Inferior parietal cortex (tissue), 1 donor: ENCODE results near the gene SERPIND1.
"Not testable (repeated sequence)": the region's sequence is repeated elsewhere in the genome, so short reads cannot be mapped to it uniquely, and the experiment has no call there.

Experiments used
- DNase-seq: peaks from one replicate; pipeline ENCODE4 v3.0.0-alpha.2; 2016; ENCODE audit errors: extremely low spot score

The SERPIND1 gene

DNA sequence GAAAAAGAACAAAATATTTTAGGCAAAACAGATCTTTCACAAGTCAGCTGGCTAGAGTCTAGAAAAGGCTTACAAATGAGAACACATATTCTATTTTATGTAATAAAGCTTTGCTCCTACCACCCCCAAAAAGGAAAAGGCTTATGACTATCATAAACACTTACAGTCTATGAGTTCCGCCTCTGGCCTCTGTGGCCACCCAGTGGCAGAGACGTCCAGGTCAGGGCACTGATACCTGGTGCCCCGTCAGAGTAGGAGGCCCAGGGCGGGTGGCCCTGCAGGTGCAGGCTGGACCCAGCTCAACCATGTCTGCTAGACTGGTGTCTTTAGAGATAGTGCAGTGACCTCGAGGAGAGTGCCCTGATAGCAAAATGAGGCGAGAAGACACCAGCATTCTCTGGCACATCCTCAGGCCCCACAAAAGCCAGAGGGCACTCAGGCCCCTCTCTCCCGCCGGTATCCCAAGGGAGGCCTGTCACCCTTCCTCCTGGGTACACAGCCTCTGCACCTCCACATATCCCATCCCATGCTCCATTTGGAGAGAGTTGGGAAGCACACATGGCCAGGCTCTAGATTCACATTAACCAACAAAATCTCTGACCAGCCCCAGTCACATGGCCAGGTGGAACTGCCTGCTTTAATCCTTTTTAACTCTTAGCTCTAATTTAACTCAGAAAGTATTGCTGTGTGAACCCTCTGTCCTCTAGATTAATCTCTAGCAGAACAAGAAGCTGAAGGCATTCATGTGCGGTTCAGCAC is 27.3 kb upstream of the SERPIND1 start:
- DNase-seq = no peak

GRCh38 chr22:20747223-20747622 is 26.7 kb upstream of the SERPIND1 start:
- DNase-seq = no peak

DNA sequence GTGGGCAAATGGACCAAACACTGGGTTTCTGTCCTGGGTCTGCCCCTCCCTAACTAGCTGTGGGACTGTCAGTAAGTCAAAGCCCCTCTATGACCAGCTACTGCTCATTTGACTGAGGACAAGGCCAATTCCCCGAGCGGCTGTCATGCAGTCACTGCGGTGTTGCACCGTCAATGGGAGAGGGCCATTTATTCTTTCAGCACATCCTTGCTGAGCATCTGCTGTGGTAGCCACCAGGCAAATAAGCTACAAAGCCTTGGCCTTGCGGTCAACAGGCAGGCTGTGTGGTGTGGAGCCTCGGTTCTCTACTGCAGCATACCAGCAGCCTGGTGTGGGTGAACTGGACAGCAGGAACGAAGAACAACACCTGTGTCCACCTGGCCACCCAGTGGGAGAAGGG is 25.8 kb upstream of the SERPIND1 start:
- no peak for DNase-seq

DNA sequence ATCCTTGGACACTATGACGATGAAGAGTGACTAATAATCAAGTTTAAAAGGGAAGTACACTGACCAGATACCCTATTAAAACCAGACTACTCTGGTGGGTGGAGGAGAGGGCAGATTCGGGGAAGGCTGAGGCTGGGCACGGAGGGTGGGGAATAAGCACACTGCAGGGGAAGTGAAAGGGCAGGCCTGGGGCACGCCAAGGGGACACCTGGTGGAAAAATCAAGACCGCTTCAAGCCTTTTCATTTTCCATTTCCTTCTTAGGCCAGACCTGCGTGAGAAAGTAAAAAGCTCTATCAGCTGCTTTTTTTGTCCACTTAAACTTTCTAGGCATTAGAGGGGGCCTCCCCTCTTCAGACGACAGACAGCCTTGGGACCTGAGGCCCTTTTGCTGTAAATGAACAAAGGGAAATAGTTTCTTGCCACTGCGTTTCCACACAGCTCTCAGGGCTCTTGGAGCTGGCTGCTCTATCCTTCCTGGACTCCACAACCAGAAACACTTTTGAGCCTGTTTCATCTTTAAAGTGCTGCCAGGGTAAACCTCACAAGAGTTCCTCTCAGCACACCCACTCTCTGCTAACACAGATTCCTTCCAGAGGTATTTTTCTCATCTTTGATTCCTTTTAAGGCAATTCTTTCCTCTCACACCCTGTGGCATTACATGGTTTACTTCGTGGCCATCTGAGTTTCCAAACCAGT is 25.0 kb upstream of the SERPIND1 start:
- peak; percentile 64 for DNase-seq

- no peak for DNase-seq
Observed at GRCh38 chr22:20749453-20749852, 24.5 kb upstream of the SERPIND1 start.

GRCh38 chr22:20750461-20751184 is 23.3 kb upstream of the SERPIND1 start:
- peak; percentile 72 for DNase-seq

DNA sequence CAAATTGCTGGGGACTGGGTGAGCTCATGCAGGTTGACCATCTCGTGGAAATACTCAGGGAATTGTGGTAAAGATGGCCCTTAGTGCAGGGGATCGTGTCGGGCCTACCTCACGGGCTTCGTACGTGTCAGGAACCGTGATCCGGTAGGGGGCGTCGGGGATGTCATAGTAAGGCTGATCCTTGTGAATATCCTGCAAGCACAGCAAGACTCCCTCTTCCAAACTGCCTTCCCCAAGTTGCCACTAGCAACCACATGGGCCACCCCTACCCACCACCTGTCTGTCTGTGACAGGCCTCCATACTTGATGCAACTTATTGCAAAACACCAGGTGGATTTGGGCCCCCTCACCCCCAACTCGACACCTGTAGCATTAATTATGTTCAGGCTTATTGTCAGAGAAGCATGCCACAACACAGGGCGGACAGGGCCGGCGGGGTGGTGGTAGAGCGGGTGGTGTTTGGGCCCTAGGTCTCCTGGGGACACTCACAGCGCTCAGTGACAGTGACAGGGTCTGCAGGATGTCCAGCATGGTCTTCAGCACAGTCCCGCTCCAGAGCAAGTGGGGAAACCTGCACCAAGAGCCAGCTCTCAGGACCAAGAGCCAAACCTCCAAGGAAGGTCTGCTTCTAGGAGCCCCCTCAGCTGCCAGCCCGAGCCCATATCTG is 22.6 kb upstream of the SERPIND1 start:
- no peak for DNase-seq

DNA sequence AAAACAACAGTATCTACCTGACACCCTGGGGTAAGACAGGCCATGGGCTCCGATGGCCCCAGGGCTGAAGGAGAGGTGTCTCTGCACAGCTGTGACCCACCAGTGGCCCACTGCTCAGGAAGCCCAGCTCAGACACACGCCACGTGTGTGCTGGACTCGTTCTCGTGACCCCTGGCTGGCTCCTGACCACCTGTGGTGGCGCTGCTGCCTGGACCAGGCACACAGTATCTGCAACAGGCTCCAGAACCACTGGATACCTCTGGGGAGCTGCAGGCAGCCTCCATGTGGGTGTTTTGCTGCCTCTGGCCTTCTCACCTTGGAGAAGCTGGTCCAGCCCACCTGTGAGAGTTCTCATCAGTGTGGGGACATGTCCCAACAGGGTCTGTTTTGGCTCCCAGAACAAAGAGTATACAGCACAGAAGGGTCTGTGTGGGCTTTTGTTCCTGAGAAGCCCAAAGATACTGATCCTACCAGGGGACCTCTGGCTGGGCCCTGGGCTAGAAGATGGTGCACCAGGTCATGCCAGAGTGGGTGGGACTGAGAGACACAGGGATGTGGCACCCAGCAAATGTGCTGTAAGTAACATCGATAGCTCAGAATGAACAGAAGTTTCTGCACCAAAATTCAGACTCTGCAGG is 21.7 kb upstream of the SERPIND1 start:
- DNase-seq = no peak

GRCh38 chr22:20752873-20753272 is 21.0 kb upstream of the SERPIND1 start:
- DNase-seq = no peak

DNA sequence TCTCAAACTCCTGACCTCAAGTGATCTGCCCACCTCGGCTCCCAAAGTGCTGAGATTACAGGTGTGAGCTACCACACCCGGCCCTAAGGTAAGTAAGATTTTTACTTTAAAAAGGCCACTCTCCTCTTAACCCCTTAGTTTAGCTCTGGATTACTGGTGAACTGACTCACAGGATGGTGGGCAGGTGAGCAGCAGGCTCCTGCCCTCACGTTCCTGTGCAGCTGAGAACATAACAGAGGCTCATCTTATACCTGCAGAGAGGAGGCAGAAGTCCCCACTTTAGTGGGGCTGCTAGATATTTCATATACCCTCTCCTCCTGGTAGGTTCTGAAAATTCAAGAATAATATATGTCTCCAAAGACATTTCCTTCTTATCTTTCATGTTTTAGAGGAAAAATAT is 17.1 kb upstream of the SERPIND1 start:
- DNase-seq = no peak

DNA sequence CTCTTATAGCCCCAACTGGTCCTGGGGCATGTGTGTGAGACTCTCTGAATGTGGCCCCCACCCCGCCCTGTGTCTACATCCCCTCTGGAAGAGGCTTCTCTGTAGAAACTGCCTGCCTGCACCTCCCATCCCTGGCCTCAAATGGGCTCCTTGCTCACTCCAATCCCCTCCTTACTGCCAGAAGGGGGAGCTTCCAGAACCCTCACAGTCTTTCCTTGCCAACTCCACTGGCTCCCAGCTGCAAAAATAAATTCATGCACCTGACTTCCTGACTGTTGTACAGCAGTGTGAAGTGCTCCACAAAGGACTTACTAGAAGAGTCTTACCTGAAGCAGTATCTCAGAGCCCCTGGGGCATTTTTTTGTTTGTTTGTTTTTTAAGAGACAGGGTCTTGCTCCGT is 15.2 kb upstream of the SERPIND1 start:
- DNase-seq = no peak

DNA sequence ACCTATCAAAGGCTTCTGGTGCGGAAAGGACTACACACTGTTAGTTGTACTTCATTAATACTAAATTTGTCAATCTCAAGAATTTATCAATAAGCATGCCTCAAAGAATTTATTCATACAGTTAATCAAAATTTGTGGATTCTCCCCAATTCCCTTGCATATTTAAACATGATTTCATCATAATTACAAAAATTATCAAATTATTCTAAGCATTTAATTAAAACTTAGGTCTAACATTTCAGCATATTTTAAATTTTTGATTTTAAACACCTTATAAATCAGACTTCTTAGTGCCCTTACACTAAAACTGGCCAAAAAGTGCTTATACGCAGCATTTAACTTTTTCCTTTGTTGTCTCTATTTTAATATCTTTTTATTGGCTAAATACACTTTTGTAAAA is 13.8 kb upstream of the SERPIND1 start:
- DNase-seq = no peak

DNA sequence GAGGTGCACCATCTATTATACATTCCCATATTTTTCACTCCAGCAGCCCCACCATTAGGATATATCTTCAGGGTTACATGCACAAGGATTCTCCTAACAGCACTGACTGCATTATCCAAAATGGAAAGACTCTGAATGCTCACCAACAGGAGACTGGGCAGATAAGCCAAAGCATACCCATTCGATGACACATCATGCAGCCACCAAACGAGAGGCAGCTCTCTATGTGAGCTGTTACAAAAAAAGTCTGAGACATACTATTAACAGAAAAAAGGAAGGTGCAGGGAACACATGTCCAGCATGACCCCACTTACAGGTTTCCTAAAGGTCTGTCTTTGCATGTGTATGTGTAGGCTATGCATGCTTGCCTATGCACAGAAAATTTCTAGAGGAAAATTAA is 12.4 kb upstream of the SERPIND1 start:
- no peak for DNase-seq

DNA sequence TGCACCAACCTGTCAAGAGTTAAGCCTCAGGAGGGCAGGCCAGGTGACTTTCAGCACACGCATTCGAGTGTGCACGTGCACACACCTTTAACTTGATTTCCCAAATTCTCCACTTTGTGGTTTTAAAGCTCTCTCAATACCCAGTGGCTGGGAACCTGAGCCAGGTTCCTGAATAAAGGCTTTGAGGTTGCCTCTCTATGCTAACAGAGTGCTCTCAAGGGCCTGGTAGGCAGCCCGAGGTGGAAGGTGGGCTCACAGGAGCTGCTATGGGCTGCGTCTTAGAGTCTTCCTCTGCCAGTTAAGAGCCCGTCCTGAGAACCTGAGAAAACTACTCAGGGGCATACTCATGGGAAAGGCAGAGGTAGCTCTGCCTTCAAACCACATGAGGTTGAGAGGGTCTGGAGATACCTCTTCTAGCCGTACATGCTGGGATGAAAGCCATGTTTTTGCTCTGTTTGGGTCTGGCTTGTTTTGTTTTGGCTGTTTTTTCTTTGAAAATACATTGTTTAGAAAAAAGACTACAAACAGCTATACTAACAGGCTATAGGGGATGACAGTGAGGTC is 11.6 kb upstream of the SERPIND1 start:
- no peak for DNase-seq

GRCh38 chr22:20763630-20764470 is 10.1 kb upstream of the SERPIND1 start:
- no peak for DNase-seq

DNA sequence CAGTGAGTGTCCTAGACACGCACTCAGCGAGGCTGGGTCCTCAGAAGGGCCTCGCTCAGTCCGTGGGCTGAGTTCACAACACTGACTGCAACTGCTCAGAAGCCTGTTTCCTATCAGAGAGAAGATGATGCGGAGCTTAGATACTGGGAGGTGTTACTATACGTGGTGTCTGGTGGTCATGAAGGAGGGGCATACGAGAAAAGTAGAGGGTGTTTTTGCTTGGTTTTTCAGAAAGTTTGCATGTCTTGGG is 9.5 kb upstream of the SERPIND1 start:
- no peak for DNase-seq

- DNase-seq = no peak
Observed at GRCh38 chr22:20764729-20765128, 9.2 kb upstream of the SERPIND1 start.

GRCh38 chr22:20765938-20766337 is 8.0 kb upstream of the SERPIND1 start:
- no peak for DNase-seq

GRCh38 chr22:20766530-20766929 is 7.4 kb upstream of the SERPIND1 start:
- DNase-seq = no peak

- DNase-seq = not testable (repeated sequence)
Observed at GRCh38 chr22:20769496-20769826, 4.5 kb upstream of the SERPIND1 start.
